ENCODE data around the gene FGD1.

The FGD1 gene

GRCh38 chrX:54419559-54420302, 76.3 kb downstream of the FGD1 start:
- H3K4me2 ChIP-seq (ENCODE audit: low read length) = no peak overlapping the region
- H3K36me3 ChIP-seq (ENCODE audit: control insufficient read depth, insufficient read depth, low read length) = no peaks in the 10 kb centered on the region
- no peaks in the 10 kb centered on the region for H3K4me1 ChIP-seq
- H3K79me2 ChIP-seq = no peaks in the 10 kb centered on the region
- no peak overlapping the region for H3K4me3 ChIP-seq (ENCODE audit: low read depth, low read length)
- H3K9ac ChIP-seq = no peak overlapping the region
- TF ChIP-seq, protein P1, sequence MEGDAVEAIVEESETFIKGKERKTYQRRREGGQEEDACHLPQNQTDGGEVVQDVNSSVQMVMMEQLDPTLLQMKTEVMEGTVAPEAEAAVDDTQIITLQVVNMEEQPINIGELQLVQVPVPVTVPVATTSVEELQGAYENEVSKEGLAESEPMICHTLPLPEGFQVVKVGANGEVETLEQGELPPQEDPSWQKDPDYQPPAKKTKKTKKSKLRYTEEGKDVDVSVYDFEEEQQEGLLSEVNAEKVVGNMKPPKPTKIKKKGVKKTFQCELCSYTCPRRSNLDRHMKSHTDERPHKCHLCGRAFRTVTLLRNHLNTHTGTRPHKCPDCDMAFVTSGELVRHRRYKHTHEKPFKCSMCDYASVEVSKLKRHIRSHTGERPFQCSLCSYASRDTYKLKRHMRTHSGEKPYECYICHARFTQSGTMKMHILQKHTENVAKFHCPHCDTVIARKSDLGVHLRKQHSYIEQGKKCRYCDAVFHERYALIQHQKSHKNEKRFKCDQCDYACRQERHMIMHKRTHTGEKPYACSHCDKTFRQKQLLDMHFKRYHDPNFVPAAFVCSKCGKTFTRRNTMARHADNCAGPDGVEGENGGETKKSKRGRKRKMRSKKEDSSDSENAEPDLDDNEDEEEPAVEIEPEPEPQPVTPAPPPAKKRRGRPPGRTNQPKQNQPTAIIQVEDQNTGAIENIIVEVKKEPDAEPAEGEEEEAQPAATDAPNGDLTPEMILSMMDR (IDR thresholded peaks at IDR 0.05) = no peak
- no peaks in the 10 kb centered on the region for H3K9me3 ChIP-seq (ENCODE audit: control insufficient read depth, low read length)
- no peak overlapping the region for H3K27ac ChIP-seq
- H2AFZ ChIP-seq = peak overlapping the region; percentile 20
- no peaks in the 10 kb centered on the region for H3K27me3 ChIP-seq (ENCODE audit: control insufficient read depth, insufficient read depth, low read length)

- TF ChIP-seq, protein P1 (IDR thresholded peaks at IDR 0.05) = no peak
- H3K27me3 ChIP-seq (ENCODE audit: control insufficient read depth, insufficient read depth, low read length) = no peaks in the 10 kb centered on the region
- no peak overlapping the region for H3K9ac ChIP-seq
- no peak overlapping the region for H3K4me3 ChIP-seq (ENCODE audit: low read depth, low read length)
- no peaks in the 10 kb centered on the region for H3K79me2 ChIP-seq
- H3K9me3 ChIP-seq (ENCODE audit: control insufficient read depth, low read length) = no peaks in the 10 kb centered on the region
- H3K4me1 ChIP-seq = no peaks in the 10 kb centered on the region
- no peak overlapping the region for H3K4me2 ChIP-seq (ENCODE audit: low read length)
- no peaks in the 10 kb centered on the region for H3K36me3 ChIP-seq (ENCODE audit: control insufficient read depth, insufficient read depth, low read length)
- H2AFZ ChIP-seq = no peak overlapping the region
- H3K27ac ChIP-seq = no peak overlapping the region
Observed at GRCh38 chrX:54416965-54417364, 79.1 kb downstream of the FGD1 start.

- Histone ChIP-seq H3K4me1 (no peaks in the 10 kb centered on the region), H3K79me2 (no peaks in the 10 kb centered on the region), H3K9me3 (ENCODE audit: control insufficient read depth, low read length) (no peaks in the 10 kb centered on the region), H3K4me2 (ENCODE audit: low read length) (no peak overlapping the region), H3K27ac (no peak overlapping the region), H2AFZ (no peak overlapping the region), H3K9ac (no peak overlapping the region), H3K27me3 (ENCODE audit: control insufficient read depth, insufficient read depth, low read length) (no peaks in the 10 kb centered on the region), H3K4me3 (ENCODE audit: low read depth, low read length) (no peak overlapping the region), H3K36me3 (ENCODE audit: control insufficient read depth, insufficient read depth, low read length) (no peaks in the 10 kb centered on the region)
- TF ChIP-seq, protein P1 (IDR thresholded peaks at IDR 0.05) = no peak
Observed at GRCh38 chrX:54415534-54416350, 80.3 kb downstream of the FGD1 start.

DNA sequence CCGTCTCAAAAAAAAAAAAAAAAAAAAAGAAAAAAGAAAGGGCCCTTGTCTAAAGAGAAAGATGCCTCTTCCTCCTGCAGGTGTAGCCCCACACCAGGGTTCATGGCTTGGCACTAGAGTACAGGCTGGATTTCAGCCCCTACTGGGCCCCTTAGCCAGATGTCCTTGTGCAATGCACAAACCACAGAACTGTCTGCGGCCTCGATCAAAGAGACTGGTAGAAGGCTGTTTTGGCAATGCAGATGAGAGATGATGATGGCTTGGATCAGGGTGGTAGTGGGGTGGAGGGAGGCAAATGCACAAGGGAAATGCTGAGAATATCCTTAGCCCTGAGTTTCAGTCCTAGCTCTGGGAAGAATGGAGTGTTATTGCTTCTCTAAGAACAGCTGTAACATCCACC, 82.3 kb downstream of the FGD1 start:
- no peak overlapping the region for H3K9ac ChIP-seq
- no peaks in the 10 kb centered on the region for H3K4me1 ChIP-seq
- H3K36me3 ChIP-seq (ENCODE audit: control insufficient read depth, insufficient read depth, low read length) = no peaks in the 10 kb centered on the region
- no peak overlapping the region for H3K27ac ChIP-seq
- TF ChIP-seq, protein P1 (IDR thresholded peaks at IDR 0.05) = no peak
- no peak overlapping the region for H3K4me3 ChIP-seq (ENCODE audit: low read depth, low read length)
- no peaks in the 10 kb centered on the region for H3K9me3 ChIP-seq (ENCODE audit: control insufficient read depth, low read length)
- H3K27me3 ChIP-seq (ENCODE audit: control insufficient read depth, insufficient read depth, low read length) = no peaks in the 10 kb centered on the region
- H3K79me2 ChIP-seq = no peaks in the 10 kb centered on the region
- H2AFZ ChIP-seq = no peak overlapping the region
- H3K4me2 ChIP-seq (ENCODE audit: low read length) = no peak overlapping the region

All from parathyroid adenoma (tissue), 2 donors.